ENCODE results near the gene GRK4. TPM values are rescaled to one million over a fixed set of nuclear protein-coding genes. Genes with fewer than 3 reads are reported as not detected.

GRK4 gene
- total RNA-seq, 3 donors from 2014 or later, result 3.8 to 6.9 (median 5.8) TPM

DNA sequence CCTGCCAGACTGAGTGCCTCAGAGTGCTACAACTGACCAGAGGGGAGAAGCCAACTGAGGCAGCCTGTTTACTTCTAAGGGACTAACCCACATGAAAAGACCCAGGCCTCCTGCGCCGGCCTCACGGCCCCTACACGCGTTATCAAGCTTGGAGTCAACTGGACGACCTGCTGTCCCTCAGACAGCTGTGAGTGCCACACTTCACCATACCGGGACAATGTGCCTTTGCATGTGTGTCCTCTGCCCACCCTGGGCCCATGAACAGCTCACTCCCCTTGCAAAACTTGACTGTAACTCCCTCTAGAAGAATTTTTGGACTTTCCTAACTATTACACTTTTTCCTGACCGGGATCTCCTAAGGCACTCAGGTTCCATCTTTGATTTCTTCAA is 2.0 kb upstream of the GRK4 start:
- peaks cover 6 to 9% of the 10 kb centered on the region in 2 donors for H3K4me1 ChIP-seq
- no peaks in the 10 kb centered on the region for H3K36me3 ChIP-seq
- no peak overlapping the region for H3K27ac ChIP-seq
- no peaks in the 10 kb centered on the region for H3K27me3 ChIP-seq
- peak overlapping the region; percentile 93 to 96 (median 93) for H3K4me3 ChIP-seq
- intact Hi-C loops (cut with DNase I; ENCODE audit: low total_unique reads), result no loop called here
- no peak for TF ChIP-seq POLR2AphosphoS5 (IDR thresholded peaks at IDR 0.05)
- TF ChIP-seq, protein P1, sequence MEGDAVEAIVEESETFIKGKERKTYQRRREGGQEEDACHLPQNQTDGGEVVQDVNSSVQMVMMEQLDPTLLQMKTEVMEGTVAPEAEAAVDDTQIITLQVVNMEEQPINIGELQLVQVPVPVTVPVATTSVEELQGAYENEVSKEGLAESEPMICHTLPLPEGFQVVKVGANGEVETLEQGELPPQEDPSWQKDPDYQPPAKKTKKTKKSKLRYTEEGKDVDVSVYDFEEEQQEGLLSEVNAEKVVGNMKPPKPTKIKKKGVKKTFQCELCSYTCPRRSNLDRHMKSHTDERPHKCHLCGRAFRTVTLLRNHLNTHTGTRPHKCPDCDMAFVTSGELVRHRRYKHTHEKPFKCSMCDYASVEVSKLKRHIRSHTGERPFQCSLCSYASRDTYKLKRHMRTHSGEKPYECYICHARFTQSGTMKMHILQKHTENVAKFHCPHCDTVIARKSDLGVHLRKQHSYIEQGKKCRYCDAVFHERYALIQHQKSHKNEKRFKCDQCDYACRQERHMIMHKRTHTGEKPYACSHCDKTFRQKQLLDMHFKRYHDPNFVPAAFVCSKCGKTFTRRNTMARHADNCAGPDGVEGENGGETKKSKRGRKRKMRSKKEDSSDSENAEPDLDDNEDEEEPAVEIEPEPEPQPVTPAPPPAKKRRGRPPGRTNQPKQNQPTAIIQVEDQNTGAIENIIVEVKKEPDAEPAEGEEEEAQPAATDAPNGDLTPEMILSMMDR (IDR thresholded peaks at IDR 0.05), result no peak
- no peak for TF ChIP-seq POLR2A (IDR thresholded peaks at IDR 0.05)
- DNase-seq (ENCODE audit: low spot score in 2 of 2), result no peak
- H3K9me3 ChIP-seq, result no peaks in the 10 kb centered on the region

DNA sequence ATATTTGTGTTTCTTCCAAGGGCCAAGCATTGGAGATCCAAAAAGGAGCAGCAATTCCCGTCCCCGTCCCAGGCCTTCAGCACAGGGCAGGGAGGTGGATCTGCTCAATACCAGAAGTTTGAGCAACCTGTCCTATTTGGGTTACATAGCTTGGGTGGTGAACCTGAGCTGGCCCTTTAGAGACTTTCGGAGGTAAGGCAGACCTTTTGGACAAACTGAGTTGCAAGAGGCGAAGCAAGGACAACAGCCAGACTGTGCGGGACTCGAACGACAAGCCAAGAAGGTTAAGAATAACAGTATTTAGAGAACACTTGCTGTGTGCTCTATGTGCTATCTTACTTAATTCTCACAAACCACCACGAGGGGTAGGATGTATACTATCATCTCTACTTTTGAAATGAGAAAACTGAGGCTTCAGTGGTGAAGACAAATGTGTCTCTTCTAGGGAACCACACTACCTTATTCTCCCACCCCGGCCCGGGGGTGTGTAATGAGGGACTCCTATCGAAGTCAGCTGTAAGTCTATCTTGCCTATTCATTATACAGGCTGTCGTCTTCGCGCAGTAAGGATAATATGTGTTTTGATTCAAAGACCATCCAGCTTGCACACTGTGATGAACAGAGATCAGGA is 1.4 kb upstream of the GRK4 start:
- TF ChIP-seq POLR2A (IDR thresholded peaks at IDR 0.05) (no peak), POLR2AphosphoS5 (IDR thresholded peaks at IDR 0.05) (no peak)
- TF ChIP-seq, protein P1 (IDR thresholded peaks at IDR 0.05), result no peak
- Histone ChIP-seq H3K27me3 (no peaks in the 10 kb centered on the region), H3K9me3 (no peaks in the 10 kb centered on the region), H3K27ac (no peak overlapping the region), H3K4me1 (peaks cover 6 to 9% of the 10 kb centered on the region in 2 donors), H3K4me3 (peak overlapping the region; percentile 93 to 96 (median 93)), H3K36me3 (no peaks in the 10 kb centered on the region)
- DNase-seq (ENCODE audit: low spot score in 2 of 2), result no peak
- intact Hi-C loops (cut with DNase I; ENCODE audit: low total_unique reads), result no loop called here

DNA sequence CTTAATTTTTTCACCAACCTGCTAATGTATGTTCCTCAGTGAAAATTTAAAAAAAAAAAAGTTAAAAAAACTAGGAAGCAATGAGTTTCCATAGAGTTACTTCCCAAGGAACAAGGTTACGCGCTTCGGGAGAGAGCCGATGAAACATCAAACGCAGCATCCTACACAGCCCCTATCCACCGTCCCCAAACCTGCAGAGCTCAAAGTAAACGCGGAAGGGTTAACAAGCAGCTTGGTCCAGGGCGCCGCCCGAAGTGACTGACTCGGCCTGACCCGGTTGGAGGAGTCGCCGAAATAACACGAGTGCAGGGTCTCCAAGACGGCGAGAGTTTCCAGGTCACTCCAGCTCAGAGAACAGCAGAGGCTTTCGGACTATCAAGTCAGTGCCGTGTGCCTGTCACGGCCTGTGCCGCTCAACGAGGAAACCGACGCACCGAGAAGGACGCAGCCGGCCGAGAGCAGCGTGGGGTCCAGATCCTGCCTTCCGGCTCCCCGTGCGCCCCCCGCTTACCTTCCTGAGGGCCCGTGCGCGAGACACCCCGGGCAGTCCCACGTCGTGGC is 677 bp upstream of the GRK4 start:
- H3K9me3 ChIP-seq, result no peaks in the 10 kb centered on the region
- intact Hi-C loops (cut with DNase I; ENCODE audit: low total_unique reads), result no loop called here
- TF ChIP-seq, protein P1 (IDR thresholded peaks at IDR 0.05), result no peak
- TF ChIP-seq POLR2A (IDR thresholded peaks at IDR 0.05) (no peak), POLR2AphosphoS5 (IDR thresholded peaks at IDR 0.05) (no peak)
- peak overlapping the region; percentile 80 to 85 for H3K27ac ChIP-seq
- DNase-seq (ENCODE audit: low spot score in 2 of 2), result no peak
- H3K27me3 ChIP-seq, result no peaks in the 10 kb centered on the region
- no peaks in the 10 kb centered on the region for H3K36me3 ChIP-seq
- H3K4me1 ChIP-seq, result peaks cover 6 to 9% of the 10 kb centered on the region in 2 donors
- peak overlapping the region; percentile 93 to 96 (median 93) for H3K4me3 ChIP-seq

DNA sequence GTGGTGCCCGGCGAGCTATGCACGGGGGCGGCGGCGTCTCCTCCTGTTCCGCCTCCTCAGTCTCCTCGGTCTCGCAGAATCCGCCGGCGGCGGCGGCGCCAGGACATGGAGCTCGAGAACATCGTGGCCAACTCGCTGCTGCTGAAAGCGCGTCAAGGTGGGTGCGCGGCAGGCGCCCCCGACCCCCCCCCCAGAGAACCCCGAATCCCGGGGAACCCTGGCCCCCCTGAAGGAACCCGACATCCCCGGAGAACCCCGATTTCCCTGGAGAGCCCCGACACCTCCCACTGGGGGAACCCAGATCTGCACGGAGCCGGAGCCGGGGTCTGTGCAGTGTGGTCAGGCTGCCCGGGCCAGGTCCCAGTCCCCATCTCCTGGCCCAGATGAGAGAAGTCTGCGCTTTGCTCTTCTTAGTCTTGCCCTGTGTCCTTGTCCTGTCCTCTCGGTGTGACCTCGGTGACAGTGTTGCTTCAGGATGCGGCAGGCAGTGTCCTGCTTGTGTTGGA is 648 bp downstream of the GRK4 start:
- no peak for TF ChIP-seq POLR2AphosphoS5 (IDR thresholded peaks at IDR 0.05)
- no peak for TF ChIP-seq POLR2A (IDR thresholded peaks at IDR 0.05)
- TF ChIP-seq, protein P1 (IDR thresholded peaks at IDR 0.05), result no peak
- intact Hi-C loops (cut with DNase I; ENCODE audit: low total_unique reads), result no loop called here
- peak; percentile 40 to 65 for DNase-seq (ENCODE audit: low spot score in 2 of 2)
- Histone ChIP-seq H3K4me3 (peak overlapping the region; percentile 93 to 96 (median 93)), H3K9me3 (no peaks in the 10 kb centered on the region), H3K27me3 (no peaks in the 10 kb centered on the region), H3K36me3 (no peaks in the 10 kb centered on the region), H3K4me1 (peaks cover 6 to 9% of the 10 kb centered on the region in 2 donors), H3K27ac (peak overlapping the region; percentile 80 to 85)

DNA sequence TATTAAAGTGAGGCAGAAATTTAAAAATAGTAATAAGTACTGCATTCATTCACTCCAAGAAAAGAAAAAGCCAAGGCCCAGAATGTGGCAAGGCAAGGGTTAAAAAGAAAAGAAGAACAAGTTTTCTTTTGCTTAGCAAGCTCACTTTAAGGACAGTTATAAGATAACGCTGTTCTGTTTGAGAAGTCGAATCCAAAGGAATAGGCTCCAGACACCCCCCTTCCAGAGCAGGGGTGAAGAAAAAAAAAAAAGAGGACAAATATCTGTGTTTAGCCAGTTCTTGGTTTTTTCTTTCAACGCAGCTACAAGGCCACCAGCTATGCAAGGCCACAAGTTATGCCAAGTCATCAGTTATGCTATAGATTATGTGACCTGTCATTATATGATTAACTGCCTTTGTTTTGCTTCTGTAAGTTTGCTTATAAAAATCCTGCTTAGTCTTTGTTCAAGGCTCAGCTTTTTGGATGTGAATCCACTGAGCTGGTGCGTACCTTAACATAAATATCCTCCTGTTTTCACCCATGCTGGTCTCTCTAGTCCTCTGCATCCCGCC is 1.4 kb downstream of the GRK4 start:
- Histone ChIP-seq H3K27ac (no peak overlapping the region), H3K4me1 (peaks cover 6 to 9% of the 10 kb centered on the region in 2 donors), H3K9me3 (no peaks in the 10 kb centered on the region), H3K36me3 (no peaks in the 10 kb centered on the region), H3K4me3 (peak overlapping the region in 2 of 3 donors; percentile 93 to 96), H3K27me3 (no peaks in the 10 kb centered on the region)
- TF ChIP-seq, protein P1 (IDR thresholded peaks at IDR 0.05), result no peak
- TF ChIP-seq POLR2AphosphoS5 (IDR thresholded peaks at IDR 0.05), result no peak
- TF ChIP-seq POLR2A (IDR thresholded peaks at IDR 0.05), result no peak
- intact Hi-C loops (cut with DNase I; ENCODE audit: low total_unique reads), result no loop called here
- DNase-seq (ENCODE audit: low spot score in 2 of 2), result no peak

Data from breast epithelium (tissue), 4 donors.